Measurements from ENCODE around the gene RPS15A. TPM values are rescaled to one million over a fixed set of nuclear protein-coding genes. Genes with fewer than 3 reads are reported as not detected.
"Not testable (repeated sequence)": the region's sequence is repeated elsewhere in the genome, so short reads cannot be mapped to it uniquely, and the experiment has no call there.

Gene RPS15A
- total RNA-seq, 4 donors from 2014 or later = 2,145 to 6,532 (median 4,433) TPM

GRCh38 chr16:18784917-18785623 lies 5.1 kb downstream of the RPS15A start:
- no peak overlapping the region for H3K27ac ChIP-seq
- no peak overlapping the region for H3K4me3 ChIP-seq
- peaks cover 0 to 36% of the 10 kb centered on the region in 2 donors for H3K4me1 ChIP-seq

GRCh38 chr16:18783430-18784341 lies 6.4 kb downstream of the RPS15A start:
- no peak overlapping the region for H3K27ac ChIP-seq

More at GRCh38 chr16:18784917-18785623, 5.1 kb downstream of the RPS15A start:
- Histone ChIP-seq H3K27me3 (no peaks in the 10 kb centered on the region), H3K36me3 (no peaks in the 10 kb centered on the region), H3K9me3 (no peaks in the 10 kb centered on the region)
- TF ChIP-seq CTCF (IDR thresholded peaks at IDR 0.05) = no peak
- intact Hi-C loops (cut with DNase I; ENCODE audit: low total_unique reads) = no loop called here
- no peak for DNase-seq

GRCh38 chr16:18782697-18783429 lies 7.3 kb downstream of the RPS15A start:
- TF ChIP-seq POLR2A (IDR thresholded peaks at IDR 0.05) (no peak), CTCF (IDR thresholded peaks at IDR 0.05) (no peak)
- DNase-seq = no peak
- H3K36me3 ChIP-seq = no peaks in the 10 kb centered on the region
- no peak overlapping the region for H3K27ac ChIP-seq
- no peaks in the 10 kb centered on the region for H3K9me3 ChIP-seq
- no peaks in the 10 kb centered on the region for H3K27me3 ChIP-seq
- peaks cover 0 to 22% of the 10 kb centered on the region in 2 donors for H3K4me1 ChIP-seq
- H3K4me3 ChIP-seq = no peak overlapping the region
- intact Hi-C loops (cut with DNase I; ENCODE audit: low total_unique reads) = no loop called here

More at GRCh38 chr16:18783430-18784341, 6.4 kb downstream of the RPS15A start:
- DNase-seq = no peak
- no peaks in the 10 kb centered on the region for H3K36me3 ChIP-seq
- intact Hi-C loops (cut with DNase I; ENCODE audit: low total_unique reads) = no loop called here
- TF ChIP-seq CTCF (IDR thresholded peaks at IDR 0.05) (no peak), POLR2A (IDR thresholded peaks at IDR 0.05) (no peak)
- no peak overlapping the region for H3K4me3 ChIP-seq
- no peaks in the 10 kb centered on the region for H3K9me3 ChIP-seq
- no peaks in the 10 kb centered on the region for H3K27me3 ChIP-seq
- peaks cover 0 to 31% of the 10 kb centered on the region in 2 donors for H3K4me1 ChIP-seq

- H3K36me3 ChIP-seq; DNase-seq; H3K4me3 ChIP-seq; H3K27ac ChIP-seq; H3K9me3 ChIP-seq; intact Hi-C loops (cut with DNase I; ENCODE audit: low total_unique reads); H3K27me3 ChIP-seq: not testable (repeated sequence)
- H3K4me1 ChIP-seq = peaks cover 0 to 14% of the 10 kb centered on the region in 2 donors
Observed at GRCh38 chr16:18781232-18781631, 8.9 kb downstream of the RPS15A start.

GRCh38 chr16:18780460-18781026 lies 9.6 kb downstream of the RPS15A start:
- H3K36me3 ChIP-seq; H3K27me3 ChIP-seq; H3K9me3 ChIP-seq; H3K27ac ChIP-seq; intact Hi-C loops (cut with DNase I; ENCODE audit: low total_unique reads); DNase-seq; H3K4me3 ChIP-seq; H3K4me1 ChIP-seq: not testable (repeated sequence)

- H3K36me3 ChIP-seq; H3K27ac ChIP-seq; H3K27me3 ChIP-seq; H3K4me3 ChIP-seq; intact Hi-C loops (cut with DNase I; ENCODE audit: low total_unique reads); H3K4me1 ChIP-seq; DNase-seq; H3K9me3 ChIP-seq: not testable (repeated sequence)
Observed at GRCh38 chr16:18777664-18778063, 12.5 kb downstream of the RPS15A start.

GRCh38 chr16:18776334-18776733 lies 13.8 kb downstream of the RPS15A start:
- intact Hi-C loops (cut with DNase I; ENCODE audit: low total_unique reads); DNase-seq; H3K27ac ChIP-seq; H3K36me3 ChIP-seq; H3K9me3 ChIP-seq; H3K27me3 ChIP-seq; H3K4me1 ChIP-seq; H3K4me3 ChIP-seq: not testable (repeated sequence)

- DNase-seq; H3K36me3 ChIP-seq; H3K4me3 ChIP-seq; H3K27me3 ChIP-seq; H3K4me1 ChIP-seq; H3K27ac ChIP-seq; intact Hi-C loops (cut with DNase I; ENCODE audit: low total_unique reads); H3K9me3 ChIP-seq: not testable (repeated sequence)
Observed at GRCh38 chr16:18774651-18775050, 15.5 kb downstream of the RPS15A start.

- H3K27ac ChIP-seq; H3K27me3 ChIP-seq; DNase-seq; H3K9me3 ChIP-seq; H3K4me3 ChIP-seq; H3K4me1 ChIP-seq; H3K36me3 ChIP-seq; intact Hi-C loops (cut with DNase I; ENCODE audit: low total_unique reads): not testable (repeated sequence)
Observed at GRCh38 chr16:18772171-18772570, 18.0 kb downstream of the RPS15A start.
